ENCODE results near the gene IDI2.
"Not testable (repeated sequence)": the region's sequence is repeated elsewhere in the genome, so short reads cannot be mapped to it uniquely, and the experiment has no call there.

IDI2 gene

GRCh38 chr10:1025683-1026082, at the start of gene IDI2:
Gene IDI2, minus strand, starts transcription at chr10:1025859. Its CDS starts 1,136 bp downstream, at chr10:1024723.
- Histone ChIP-seq H3K27me3 (replicated peaks; ENCODE audit: control insufficient read depth, insufficient read depth, low read length) (no peaks in the 10 kb centered on the region), H3K36me3 (ENCODE audit: control insufficient read depth, insufficient read depth, low read length) (peaks cover 2% of the 10 kb centered on the region), H3K4me3 (replicated peaks; ENCODE audit: low read depth, low read length) (no peak within 1 kb of the TSS)
- no peak for DNase-seq (ENCODE audit: extremely low read depth, insufficient read length)
- no peak for TF ChIP-seq CTCF (IDR thresholded peaks at IDR 0.05; ENCODE audit: insufficient read depth, low read length, poor library complexity, severe bottlenecking)

GRCh38 chr10:1074748-1075308, 49.2 kb upstream of the IDI2 start:
- TF ChIP-seq CTCF (IDR thresholded peaks at IDR 0.05; ENCODE audit: insufficient read depth, low read length, poor library complexity, severe bottlenecking): peak; percentile 19
- no peak for DNase-seq (ENCODE audit: extremely low read depth, insufficient read length)
- Histone ChIP-seq H3K4me3 (replicated peaks; ENCODE audit: low read depth, low read length) (no peak overlapping the region), H3K36me3 (ENCODE audit: control insufficient read depth, insufficient read depth, low read length) (peaks cover 3% of the 10 kb centered on the region), H3K27me3 (replicated peaks; ENCODE audit: control insufficient read depth, insufficient read depth, low read length) (no peaks in the 10 kb centered on the region)

- no peaks in the 10 kb centered on the region for H3K27me3 ChIP-seq (replicated peaks; ENCODE audit: control insufficient read depth, insufficient read depth, low read length)
- no peak for DNase-seq (ENCODE audit: extremely low read depth, insufficient read length)
- H3K4me3 ChIP-seq (replicated peaks; ENCODE audit: low read depth, low read length): no peak overlapping the region
- peaks cover 3% of the 10 kb centered on the region for H3K36me3 ChIP-seq (ENCODE audit: control insufficient read depth, insufficient read depth, low read length)
- peak; percentile 10 for TF ChIP-seq CTCF (IDR thresholded peaks at IDR 0.05; ENCODE audit: insufficient read depth, low read length, poor library complexity, severe bottlenecking)
These were observed 48.5 kb upstream of the IDI2 start for GRCh38 chr10:1074052-1074747.

GRCh38 chr10:1070919-1071318, 45.3 kb upstream of the IDI2 start:
- no peak overlapping the region for H3K4me3 ChIP-seq (replicated peaks; ENCODE audit: low read depth, low read length)
- H3K36me3 ChIP-seq (ENCODE audit: control insufficient read depth, insufficient read depth, low read length): peaks cover 3% of the 10 kb centered on the region
- TF ChIP-seq CTCF (IDR thresholded peaks at IDR 0.05; ENCODE audit: insufficient read depth, low read length, poor library complexity, severe bottlenecking): no peak
- DNase-seq (ENCODE audit: extremely low read depth, insufficient read length): no peak
- no peaks in the 10 kb centered on the region for H3K27me3 ChIP-seq (replicated peaks; ENCODE audit: control insufficient read depth, insufficient read depth, low read length)

- DNase-seq (ENCODE audit: extremely low read depth, insufficient read length): no peak
- Histone ChIP-seq H3K27me3 (replicated peaks; ENCODE audit: control insufficient read depth, insufficient read depth, low read length) (no peaks in the 10 kb centered on the region), H3K4me3 (replicated peaks; ENCODE audit: low read depth, low read length) (no peak overlapping the region), H3K36me3 (ENCODE audit: control insufficient read depth, insufficient read depth, low read length) (peaks cover 2% of the 10 kb centered on the region)
- TF ChIP-seq CTCF (IDR thresholded peaks at IDR 0.05; ENCODE audit: insufficient read depth, low read length, poor library complexity, severe bottlenecking): no peak
These were observed 43.0 kb upstream of the IDI2 start for GRCh38 chr10:1068380-1069361.

- not testable (repeated sequence) for H3K27me3 ChIP-seq (replicated peaks; ENCODE audit: control insufficient read depth, insufficient read depth, low read length); DNase-seq (ENCODE audit: extremely low read depth, insufficient read length); H3K4me3 ChIP-seq (replicated peaks; ENCODE audit: low read depth, low read length); H3K36me3 ChIP-seq (ENCODE audit: control insufficient read depth, insufficient read depth, low read length)
These were observed 41.1 kb upstream of the IDI2 start for GRCh38 chr10:1066734-1067133.
